Memory B cell (primary cell): ENCODE results near the gene ALPK3.

Experiments
- ATAC-seq: fragments of 150-1000 bp; cut with Tn5 transposase; 2 replicates; pipeline ENCODE4 v1.10.0; 2021; ENCODE audit warnings: low read depth, mild to moderate bottlenecking, moderate library complexity
- DNase-seq, 2 donors: peaks; one replicate each; pipeline ENCODE4 v3.0.0; 2022; ENCODE audit warnings: low spot score in 2 of 2
- H3K27ac Mint-ChIP-seq: one replicate; pipeline ENCODE4 v1.8.0; 2022; ENCODE audit warnings: mild to moderate bottlenecking, moderate library complexity, mixed read lengths
- H3K27me3 Mint-ChIP-seq: one replicate; pipeline ENCODE4 v1.8.0; 2022; ENCODE audit warnings: mixed read lengths
- H3K36me3 Mint-ChIP-seq: one replicate; pipeline ENCODE4 v1.8.0; 2022; ENCODE audit warnings: mild to moderate bottlenecking, mixed read lengths
- H3K4me1 Mint-ChIP-seq: one replicate; pipeline ENCODE4 v1.8.0; 2022; ENCODE audit warnings: mixed read lengths
- H3K4me3 Mint-ChIP-seq: one replicate; pipeline ENCODE4 v1.8.0; 2022; ENCODE audit warnings: mild to moderate bottlenecking, moderate library complexity, mixed read lengths
- H3K9me3 Mint-ChIP-seq: one replicate; pipeline ENCODE4 v1.8.0; 2022; ENCODE audit warnings: mixed read lengths

ALPK3 gene

DNA sequence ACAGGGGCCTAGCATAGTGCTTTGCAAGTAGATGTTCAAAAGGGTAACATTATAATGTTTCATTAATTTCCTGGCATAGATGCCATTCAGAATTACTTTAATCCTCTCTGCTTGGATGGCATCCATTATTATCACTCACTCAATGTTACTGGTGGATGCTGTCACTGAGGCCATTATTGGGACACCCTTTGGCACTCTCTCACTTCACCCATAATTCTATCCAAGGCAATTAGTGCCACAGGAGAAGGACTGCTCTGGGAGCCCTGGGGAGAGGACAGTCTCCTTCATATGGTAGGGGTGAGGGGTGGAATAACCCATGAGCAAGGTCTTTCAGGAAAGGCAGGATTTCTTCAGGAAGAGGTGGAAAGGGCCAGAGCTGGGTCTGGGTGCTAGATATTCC lies 38.6 kb downstream of the ALPK3 start:
- no peak for ATAC-seq
- H3K9me3 Mint-ChIP-seq, result no peaks in the 10 kb centered on the region
- H3K27me3 Mint-ChIP-seq, result peaks cover 3% of the 10 kb centered on the region
- no peaks in the 10 kb centered on the region for H3K36me3 Mint-ChIP-seq
- H3K4me3 Mint-ChIP-seq, result no peak overlapping the region
- H3K27ac Mint-ChIP-seq, result no peak overlapping the region
- DNase-seq, result no peak
- no peaks in the 10 kb centered on the region for H3K4me1 Mint-ChIP-seq

DNA sequence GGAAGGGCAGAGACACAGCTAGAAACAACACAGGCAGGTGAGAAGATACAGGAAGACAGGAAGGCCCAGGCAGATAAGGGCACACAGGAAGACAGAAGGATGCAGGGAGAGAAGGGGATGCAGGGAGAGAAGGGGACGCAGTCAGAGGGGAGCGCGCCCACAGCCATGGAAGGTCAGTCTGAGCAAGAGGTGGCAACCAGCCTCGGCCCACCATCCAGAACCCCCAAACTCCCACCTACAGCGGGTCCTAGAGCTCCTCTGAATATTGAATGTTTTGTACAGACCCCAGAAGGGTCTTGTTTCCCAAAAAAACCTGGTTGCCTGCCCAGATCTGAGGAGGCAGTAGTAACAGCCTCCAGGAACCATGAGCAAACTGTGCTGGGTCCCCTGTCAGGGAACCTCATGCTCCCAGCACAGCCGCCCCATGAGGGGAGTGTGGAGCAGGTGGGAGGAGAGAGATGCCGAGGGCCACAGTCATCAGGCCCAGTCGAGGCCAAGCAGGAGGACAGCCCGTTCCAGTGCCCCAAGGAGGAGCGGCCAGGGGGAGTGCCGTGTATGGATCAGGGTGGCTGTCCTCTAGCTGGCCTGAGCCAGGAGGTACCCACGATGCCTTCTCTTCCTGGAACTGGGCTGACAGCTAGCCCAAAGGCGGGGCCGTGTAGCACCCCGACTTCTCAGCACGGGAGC lies 39.7 kb downstream of the ALPK3 start:
- no peaks in the 10 kb centered on the region for H3K36me3 Mint-ChIP-seq
- H3K4me1 Mint-ChIP-seq, result no peaks in the 10 kb centered on the region
- H3K9me3 Mint-ChIP-seq, result no peaks in the 10 kb centered on the region
- no peak for DNase-seq
- no peak overlapping the region for H3K4me3 Mint-ChIP-seq
- H3K27ac Mint-ChIP-seq, result no peak overlapping the region
- ATAC-seq, result no peak
- H3K27me3 Mint-ChIP-seq, result peaks cover 3% of the 10 kb centered on the region

DNA sequence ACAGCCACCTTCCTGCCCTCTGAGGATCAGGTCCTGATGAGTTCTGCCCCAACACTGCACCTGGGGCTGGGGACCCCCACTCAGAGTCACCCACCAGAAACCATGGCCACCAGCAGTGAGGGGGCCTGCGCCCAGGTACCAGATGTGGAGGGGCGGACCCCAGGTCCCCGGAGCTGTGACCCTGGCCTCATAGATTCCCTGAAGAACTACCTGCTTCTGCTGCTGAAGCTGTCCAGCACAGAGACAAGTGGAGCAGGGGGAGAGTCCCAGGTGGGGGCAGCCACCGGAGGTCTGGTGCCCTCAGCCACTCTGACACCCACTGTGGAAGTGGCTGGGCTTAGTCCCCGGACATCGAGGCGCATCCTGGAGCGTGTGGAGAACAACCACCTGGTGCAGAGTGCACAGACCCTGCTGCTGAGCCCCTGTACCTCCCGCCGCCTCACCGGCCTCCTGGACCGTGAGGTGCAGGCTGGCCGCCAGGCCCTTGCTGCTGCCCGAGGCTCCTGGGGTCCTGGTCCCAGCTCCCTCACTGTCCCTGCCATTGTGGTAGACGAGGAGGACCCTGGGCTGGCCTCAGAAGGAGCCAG lies 40.4 kb downstream of the ALPK3 start:
- Mint-ChIP-seq H3K27me3 (peaks cover 4% of the 10 kb centered on the region), H3K4me1 (no peaks in the 10 kb centered on the region), H3K4me3 (no peak overlapping the region), H3K27ac (no peak overlapping the region), H3K9me3 (no peaks in the 10 kb centered on the region), H3K36me3 (no peaks in the 10 kb centered on the region)
- no peak for ATAC-seq
- DNase-seq, result no peak

GRCh38 chr15:84858231-84858630 lies 41.1 kb downstream of the ALPK3 start:
- Mint-ChIP-seq H3K9me3 (no peaks in the 10 kb centered on the region), H3K27me3 (peaks cover 4% of the 10 kb centered on the region), H3K4me3 (no peak overlapping the region), H3K4me1 (no peaks in the 10 kb centered on the region), H3K36me3 (no peaks in the 10 kb centered on the region), H3K27ac (no peak overlapping the region)
- DNase-seq (no peak), ATAC-seq (no peak)

DNA sequence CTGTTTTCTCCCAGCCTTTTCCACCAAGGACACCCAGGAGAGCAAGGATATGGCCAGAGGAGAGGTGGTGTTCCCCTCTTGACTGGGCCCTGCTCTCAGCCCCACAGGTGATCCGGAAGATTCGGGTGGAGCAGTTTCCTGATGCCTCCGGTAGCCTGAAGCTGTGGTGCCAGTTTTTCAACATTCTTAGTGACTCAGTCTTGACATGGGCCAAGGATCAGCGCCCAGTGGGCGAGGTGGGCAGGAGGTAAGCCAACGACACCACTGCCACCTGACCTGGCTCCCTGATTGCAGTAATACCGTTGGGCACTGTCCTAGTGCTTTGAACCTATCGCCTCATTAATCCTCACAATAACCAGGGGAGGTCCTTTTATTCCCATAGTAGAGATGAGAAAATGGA lies 42.0 kb downstream of the ALPK3 start:
- Mint-ChIP-seq H3K4me1 (no peaks in the 10 kb centered on the region), H3K4me3 (no peak overlapping the region), H3K27ac (no peak overlapping the region), H3K9me3 (no peaks in the 10 kb centered on the region), H3K27me3 (peaks cover 4% of the 10 kb centered on the region), H3K36me3 (no peaks in the 10 kb centered on the region)
- ATAC-seq (no peak), DNase-seq (no peak)

DNA sequence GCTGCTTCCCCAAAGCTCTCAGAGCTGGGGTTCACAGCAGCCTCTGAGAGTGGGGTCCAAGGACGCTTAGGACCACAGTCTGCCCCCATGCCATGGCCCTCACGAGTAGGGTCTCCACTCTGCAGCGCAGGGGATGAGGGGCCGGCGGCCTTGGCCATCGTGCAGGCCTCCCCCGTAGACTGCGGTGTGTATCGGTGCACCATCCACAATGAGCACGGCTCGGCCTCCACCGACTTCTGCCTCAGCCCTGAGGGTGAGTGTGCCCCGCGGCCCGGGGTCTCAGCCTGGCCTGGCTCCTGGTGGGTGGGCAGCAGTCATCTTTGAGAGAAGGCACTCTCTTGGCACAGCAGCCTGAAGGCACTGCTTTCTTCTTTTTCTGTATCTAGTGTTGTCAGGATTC lies 42.5 kb downstream of the ALPK3 start:
- H3K27me3 Mint-ChIP-seq, result peaks cover 4% of the 10 kb centered on the region

DNA sequence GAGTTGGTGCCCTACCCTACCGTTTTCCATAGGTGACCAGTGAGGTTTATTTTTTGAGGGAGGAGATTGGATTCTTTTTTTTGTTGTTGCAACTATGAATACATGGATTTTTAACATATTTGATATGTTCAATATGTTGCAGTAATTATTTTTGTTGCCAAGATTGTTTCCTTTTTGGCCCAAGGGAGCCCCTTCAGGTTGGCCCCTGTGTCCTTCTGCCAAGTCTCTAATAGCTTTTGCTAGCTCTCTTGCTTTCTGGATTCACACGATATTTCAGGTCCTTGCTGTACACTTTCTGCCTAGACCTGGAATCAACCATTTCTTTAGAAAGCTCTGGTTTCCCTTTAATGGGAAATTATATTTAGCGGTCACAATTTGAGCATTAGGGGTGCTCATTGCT lies 44.6 kb downstream of the ALPK3 start:
- Mint-ChIP-seq H3K4me1 (no peaks in the 10 kb centered on the region), H3K36me3 (no peaks in the 10 kb centered on the region), H3K4me3 (no peak overlapping the region), H3K27ac (no peak overlapping the region), H3K9me3 (no peaks in the 10 kb centered on the region), H3K27me3 (peaks cover 2% of the 10 kb centered on the region)
- no peak for DNase-seq
- no peak for ATAC-seq

More for the DNA sequence above, 42.5 kb downstream of the ALPK3 start:
- ATAC-seq (no peak), DNase-seq (no peak)
- no peaks in the 10 kb centered on the region for H3K9me3 Mint-ChIP-seq
- no peak overlapping the region for H3K4me3 Mint-ChIP-seq
- H3K27ac Mint-ChIP-seq, result no peak overlapping the region
- H3K4me1 Mint-ChIP-seq, result no peaks in the 10 kb centered on the region
- H3K36me3 Mint-ChIP-seq, result no peaks in the 10 kb centered on the region

DNA sequence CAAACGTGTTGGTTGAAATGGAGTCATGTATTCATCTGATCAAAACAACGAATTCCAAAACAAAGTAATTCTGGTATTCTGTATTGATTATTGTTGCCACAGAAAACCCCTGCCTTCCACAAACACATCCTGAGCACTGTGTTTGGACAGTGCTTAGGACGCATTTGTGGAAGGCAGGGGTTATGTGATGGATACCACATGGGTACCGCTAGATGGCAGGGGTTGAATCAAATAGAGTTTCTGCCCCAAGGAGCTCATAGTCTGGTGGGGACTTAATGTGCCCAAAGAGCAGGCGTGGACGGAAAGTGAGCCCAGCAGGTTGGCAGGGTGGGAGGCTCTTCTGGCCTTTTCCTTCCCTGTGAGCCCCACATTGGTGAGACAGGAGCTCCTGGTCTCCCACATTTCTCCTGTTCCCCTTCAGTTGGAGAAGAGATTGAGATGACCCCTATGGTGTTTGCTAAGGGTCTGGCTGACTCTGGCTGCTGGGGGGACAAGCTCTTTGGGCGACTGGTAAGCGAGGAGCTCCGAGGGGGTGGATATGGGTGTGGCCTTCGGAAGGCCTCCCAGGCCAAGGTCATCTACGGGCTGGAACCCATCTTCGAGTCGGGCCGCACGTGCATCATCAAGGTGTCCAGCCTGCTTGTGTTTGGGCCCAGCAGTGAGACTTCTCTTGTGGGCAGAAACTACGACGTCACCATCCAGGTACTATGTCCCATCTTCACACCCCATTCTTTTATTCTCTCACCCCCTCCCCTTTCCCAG lies 45.2 kb downstream of the ALPK3 start:
- Mint-ChIP-seq H3K36me3 (no peaks in the 10 kb centered on the region), H3K27me3 (peaks cover 2% of the 10 kb centered on the region), H3K27ac (no peak overlapping the region), H3K4me1 (no peaks in the 10 kb centered on the region), H3K9me3 (no peaks in the 10 kb centered on the region), H3K4me3 (no peak overlapping the region)
- no peak for DNase-seq
- no peak for ATAC-seq

GRCh38 chr15:84863565-84864443 lies 46.6 kb downstream of the ALPK3 start:
- Mint-ChIP-seq H3K9me3 (no peaks in the 10 kb centered on the region), H3K27me3 (peaks cover 2% of the 10 kb centered on the region), H3K36me3 (no peaks in the 10 kb centered on the region), H3K27ac (no peak overlapping the region), H3K4me3 (no peak overlapping the region), H3K4me1 (no peaks in the 10 kb centered on the region)
- no peak for DNase-seq
- ATAC-seq, result no peak

GRCh38 chr15:84864444-84864795 lies 47.3 kb downstream of the ALPK3 start:
- H3K27ac Mint-ChIP-seq, result no peak overlapping the region
- H3K27me3 Mint-ChIP-seq, result peaks cover 2% of the 10 kb centered on the region

DNA sequence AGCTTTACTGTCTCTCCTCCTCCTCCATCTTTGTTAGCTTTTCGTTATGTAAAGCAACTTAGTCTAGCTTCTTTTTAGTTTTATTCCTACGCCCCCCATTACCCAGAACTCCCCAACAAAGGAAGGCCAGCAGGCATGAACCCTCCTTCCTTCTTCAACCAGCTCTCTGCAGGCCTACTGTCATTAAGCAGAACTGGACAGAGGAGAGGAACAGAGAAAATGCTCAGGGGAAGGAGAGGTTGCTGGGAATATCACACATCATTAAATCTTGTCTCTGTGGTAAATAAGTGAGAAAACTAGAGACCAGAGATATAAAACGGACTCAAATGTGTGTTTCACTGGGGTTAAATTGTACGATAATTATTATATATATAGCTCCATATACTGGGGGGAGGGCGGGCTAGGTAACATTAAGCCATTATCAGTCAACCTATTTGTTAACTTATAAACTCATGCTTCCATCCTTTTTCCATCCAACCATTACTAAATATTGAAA lies 48.0 kb downstream of the ALPK3 start:
- Mint-ChIP-seq H3K27ac (no peak overlapping the region), H3K4me1 (no peaks in the 10 kb centered on the region), H3K36me3 (no peaks in the 10 kb centered on the region), H3K9me3 (no peaks in the 10 kb centered on the region), H3K27me3 (peaks cover 2% of the 10 kb centered on the region), H3K4me3 (no peak overlapping the region)
- no peak for DNase-seq
- ATAC-seq, result no peak

More at GRCh38 chr15:84864444-84864795, 47.3 kb downstream of the ALPK3 start:
- ATAC-seq (no peak), DNase-seq (no peak)
- H3K4me1 Mint-ChIP-seq, result no peaks in the 10 kb centered on the region
- H3K36me3 Mint-ChIP-seq, result no peaks in the 10 kb centered on the region
- no peak overlapping the region for H3K4me3 Mint-ChIP-seq
- H3K9me3 Mint-ChIP-seq, result no peaks in the 10 kb centered on the region

DNA sequence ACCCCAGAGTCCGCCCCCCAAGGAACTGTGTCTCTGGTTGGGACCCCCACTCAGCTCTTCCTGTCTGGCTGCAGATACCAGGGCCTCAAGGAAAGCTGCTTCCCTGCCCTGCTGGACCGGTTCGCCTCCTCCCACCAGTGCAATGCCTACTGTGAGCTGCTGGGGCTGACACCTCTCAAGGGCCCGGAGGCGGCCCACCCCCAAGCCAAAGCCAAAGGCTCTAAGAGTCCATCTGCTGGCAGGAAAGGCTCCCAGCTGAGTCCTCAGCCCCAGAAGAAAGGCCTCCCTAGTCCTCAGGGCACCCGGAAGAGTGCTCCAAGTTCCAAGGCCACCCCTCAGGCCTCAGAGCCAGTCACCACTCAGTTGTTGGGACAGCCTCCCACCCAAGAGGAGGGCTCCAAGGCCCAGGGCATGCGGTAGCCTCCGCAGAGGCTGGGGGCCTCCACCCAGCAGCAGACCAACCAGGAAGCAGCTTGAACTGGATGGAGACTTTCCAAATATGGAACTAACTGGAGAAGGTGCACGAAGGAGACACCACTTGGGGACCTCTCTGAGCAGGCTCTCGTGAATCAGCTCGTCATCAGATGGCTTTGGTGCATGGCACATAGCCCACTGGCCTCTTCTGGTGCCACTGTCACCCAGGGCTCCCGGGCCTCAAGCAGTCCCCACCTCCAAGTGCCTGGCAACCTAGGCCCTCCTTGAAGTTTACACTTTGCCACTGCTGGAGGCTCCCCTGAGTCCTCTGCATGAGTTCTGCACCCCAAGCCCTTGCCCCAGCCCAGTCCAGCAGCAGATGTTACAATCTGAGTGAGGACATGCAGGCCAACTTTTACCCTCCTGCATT lies 51.1 kb downstream of the ALPK3 start:
- DNase-seq (no peak), ATAC-seq (no peak)
- H3K4me3 Mint-ChIP-seq, result no peak overlapping the region
- H3K27me3 Mint-ChIP-seq, result peaks cover 2% of the 10 kb centered on the region
- H3K27ac Mint-ChIP-seq, result no peak overlapping the region
- no peaks in the 10 kb centered on the region for H3K9me3 Mint-ChIP-seq
- H3K36me3 Mint-ChIP-seq, result no peaks in the 10 kb centered on the region
- no peaks in the 10 kb centered on the region for H3K4me1 Mint-ChIP-seq

DNA sequence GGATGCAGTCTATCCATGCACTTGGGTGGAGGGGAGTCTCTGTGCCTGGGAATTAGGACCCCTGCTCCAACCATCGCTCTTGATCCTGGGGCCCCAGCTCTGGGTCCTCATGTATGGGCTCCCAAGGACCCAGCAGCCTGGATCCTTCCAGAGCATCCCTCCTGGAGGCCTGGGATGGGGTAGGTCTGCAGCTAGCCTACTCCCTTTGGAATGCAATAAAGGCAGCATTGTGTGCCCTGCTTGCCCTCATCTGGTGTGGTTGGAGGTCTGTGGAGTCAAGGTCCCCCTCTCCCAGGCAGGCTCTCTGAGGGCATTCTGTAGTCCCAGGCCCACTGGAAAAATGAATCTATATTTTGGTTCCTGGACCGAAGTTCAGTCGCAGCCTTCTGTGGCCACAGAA lies 52.4 kb downstream of the ALPK3 start:
- ATAC-seq, result no peak
- Mint-ChIP-seq H3K27ac (no peak overlapping the region), H3K4me1 (no peaks in the 10 kb centered on the region), H3K4me3 (no peak overlapping the region), H3K36me3 (no peaks in the 10 kb centered on the region), H3K27me3 (peaks cover 2% of the 10 kb centered on the region), H3K9me3 (no peaks in the 10 kb centered on the region)
- DNase-seq, result no peak
